IgD-negative memory B cell (primary cell): ENCODE data around the gene CDK13. TPM values are rescaled to one million over a fixed set of nuclear protein-coding genes. Genes with fewer than 3 reads are reported as not detected.
"Not testable (repeated sequence)": the region's sequence is repeated elsewhere in the genome, so short reads cannot be mapped to it uniquely, and the experiment has no call there.

Experiments
- H3K27ac Mint-ChIP-seq, 3 donors: one replicate each; pipeline ENCODE4 v1.8.0; 2020 to 2022; ENCODE audit warnings: mild to moderate bottlenecking in 3 of 3, mixed read lengths in 3 of 3, moderate library complexity in 1 of 3
- H3K27me3 Mint-ChIP-seq: one replicate; pipeline ENCODE4 v1.8.0; 2021; ENCODE audit warnings: mixed read lengths
- H3K36me3 Mint-ChIP-seq: one replicate; pipeline ENCODE4 v1.8.0; 2020; ENCODE audit warnings: mild to moderate bottlenecking, mixed read lengths
- H3K4me1 Mint-ChIP-seq, 3 donors: one replicate each; pipeline ENCODE4 v1.8.0; 2020 to 2022; ENCODE audit warnings: mixed read lengths in 3 of 3, mild to moderate bottlenecking in 1 of 3
- H3K4me3 Mint-ChIP-seq, 4 donors: one replicate each; pipeline ENCODE4 v1.8.0; 2020 to 2022; ENCODE audit warnings: mild to moderate bottlenecking in 4 of 4, mixed read lengths in 4 of 4, moderate library complexity in 3 of 4
- H3K9me3 Mint-ChIP-seq, 3 donors: one replicate each; pipeline ENCODE4 v1.8.0; 2020 to 2021; ENCODE audit warnings: mixed read lengths in 3 of 3, mild to moderate bottlenecking in 1 of 3
- polyA plus RNA-seq: library from polyadenylated mRNA; unstranded; fragments of 300-500 nt; fragmentation: Illumina TruSeq; gene quantifications from one replicate; pipeline ENCODE4 v1.2.3, GENCODE V29; 2021

Gene CDK13
- 64.6 TPM for polyA plus RNA-seq

- Mint-ChIP-seq H3K4me1 (peaks cover 20 to 36% (median 22%) of the 10 kb centered on the region in 3 donors), H3K27me3 (no peaks in the 10 kb centered on the region), H3K27ac (peak within 1 kb of the TSS; percentile 98 to 100 (median 99)), H3K9me3 (no peaks in the 10 kb centered on the region), H3K36me3 (peaks cover 5% of the 10 kb centered on the region), H3K4me3 (peak within 1 kb of the TSS; percentile 94 to 97 (median 96))
Measured at GRCh38 chr7:39949971-39950472, at the start of gene CDK13. TSS of gene CDK13 (plus strand) at chr7:39950256. CDS start at chr7:39950642, 386 bp downstream.

GRCh38 chr7:39904077-39904486 lies 46.0 kb upstream of the CDK13 start:
- no peak overlapping the region for H3K27ac Mint-ChIP-seq
- peaks cover 3% of the 10 kb centered on the region for H3K36me3 Mint-ChIP-seq
- H3K4me1 Mint-ChIP-seq: no peaks in the 10 kb centered on the region
- no peak overlapping the region for H3K4me3 Mint-ChIP-seq
- H3K27me3 Mint-ChIP-seq: no peaks in the 10 kb centered on the region
- H3K9me3 Mint-ChIP-seq: peaks cover 3 to 11% (median 8%) of the 10 kb centered on the region in 3 donors

- Mint-ChIP-seq H3K36me3 (peaks cover 4% of the 10 kb centered on the region), H3K4me3 (no peak overlapping the region), H3K27ac (no peak overlapping the region)
Measured at GRCh38 chr7:39908141-39908540, 41.9 kb upstream of the CDK13 start.

GRCh38 chr7:39908973-39909372 lies 41.1 kb upstream of the CDK13 start:
- peaks cover 7 to 19% (median 17%) of the 10 kb centered on the region in 3 donors for H3K9me3 Mint-ChIP-seq
- no peak overlapping the region for H3K4me3 Mint-ChIP-seq
- H3K36me3 Mint-ChIP-seq: peaks cover 4% of the 10 kb centered on the region
- H3K4me1 Mint-ChIP-seq: peaks cover 0 to 6% (median 0%) of the 10 kb centered on the region in 3 donors
- H3K27me3 Mint-ChIP-seq: no peaks in the 10 kb centered on the region
- H3K27ac Mint-ChIP-seq: no peak overlapping the region

More at GRCh38 chr7:39908141-39908540, 41.9 kb upstream of the CDK13 start:
- Mint-ChIP-seq H3K9me3 (peaks cover 7 to 19% (median 17%) of the 10 kb centered on the region in 3 donors), H3K27me3 (no peaks in the 10 kb centered on the region), H3K4me1 (peaks cover 0 to 2% (median 0%) of the 10 kb centered on the region in 3 donors)

- H3K4me3 Mint-ChIP-seq: no peak overlapping the region
- H3K36me3 Mint-ChIP-seq: peaks cover 4% of the 10 kb centered on the region
- H3K9me3 Mint-ChIP-seq: peaks cover 7 to 19% (median 17%) of the 10 kb centered on the region in 3 donors
- peaks cover 0 to 6% (median 0%) of the 10 kb centered on the region in 3 donors for H3K4me1 Mint-ChIP-seq
- H3K27me3 Mint-ChIP-seq: no peaks in the 10 kb centered on the region
- no peak overlapping the region for H3K27ac Mint-ChIP-seq
Measured at GRCh38 chr7:39909526-39909925, 40.5 kb upstream of the CDK13 start.

GRCh38 chr7:39910108-39910869 lies 39.8 kb upstream of the CDK13 start:
- H3K36me3 Mint-ChIP-seq: peaks cover 4% of the 10 kb centered on the region
- H3K9me3 Mint-ChIP-seq: peaks cover 7 to 19% (median 17%) of the 10 kb centered on the region in 3 donors
- H3K27ac Mint-ChIP-seq: no peak overlapping the region
- peaks cover 4 to 10% (median 4%) of the 10 kb centered on the region in 3 donors for H3K4me1 Mint-ChIP-seq
- H3K27me3 Mint-ChIP-seq: no peaks in the 10 kb centered on the region
- H3K4me3 Mint-ChIP-seq: no peak overlapping the region

GRCh38 chr7:39911167-39911566 lies 38.9 kb upstream of the CDK13 start:
- no peaks in the 10 kb centered on the region for H3K27me3 Mint-ChIP-seq
- peaks cover 4 to 11% (median 6%) of the 10 kb centered on the region in 3 donors for H3K4me1 Mint-ChIP-seq
- H3K27ac Mint-ChIP-seq: no peak overlapping the region
- no peak overlapping the region for H3K4me3 Mint-ChIP-seq
- H3K36me3 Mint-ChIP-seq: peaks cover 4% of the 10 kb centered on the region
- peaks cover 7 to 19% (median 16%) of the 10 kb centered on the region in 3 donors for H3K9me3 Mint-ChIP-seq

GRCh38 chr7:39915847-39916246 lies 34.2 kb upstream of the CDK13 start:
- Mint-ChIP-seq H3K4me1 (peaks cover 4 to 11% (median 6%) of the 10 kb centered on the region in 3 donors), H3K4me3 (peak overlapping the region in 1 of 4 donors; percentile 87), H3K9me3 (peaks cover 4 to 12% (median 7%) of the 10 kb centered on the region in 3 donors)
- not testable (repeated sequence) for H3K27ac Mint-ChIP-seq, H3K27me3 Mint-ChIP-seq, H3K36me3 Mint-ChIP-seq

- no peaks in the 10 kb centered on the region for H3K36me3 Mint-ChIP-seq
- H3K27ac Mint-ChIP-seq: no peak overlapping the region
- H3K4me3 Mint-ChIP-seq: peak overlapping the region in 1 of 4 donors; percentile 12
- H3K9me3 Mint-ChIP-seq: peaks cover 0 to 1% (median 0%) of the 10 kb centered on the region in 3 donors
- peaks cover 14% of the 10 kb centered on the region for H3K27me3 Mint-ChIP-seq
- peaks cover 5 to 6% (median 5%) of the 10 kb centered on the region in 3 donors for H3K4me1 Mint-ChIP-seq
Measured at GRCh38 chr7:39919646-39920045, 30.4 kb upstream of the CDK13 start.

- H3K4me1 Mint-ChIP-seq: peaks cover 0 to 1% (median 0%) of the 10 kb centered on the region in 3 donors
- H3K9me3 Mint-ChIP-seq: no peaks in the 10 kb centered on the region
Measured at GRCh38 chr7:39921506-39922175, 28.4 kb upstream of the CDK13 start.

GRCh38 chr7:39922580-39922979 lies 27.5 kb upstream of the CDK13 start:
- Mint-ChIP-seq H3K27me3 (peaks cover 16% of the 10 kb centered on the region), H3K4me3 (no peak overlapping the region), H3K36me3 (peaks cover 2% of the 10 kb centered on the region), H3K9me3 (no peaks in the 10 kb centered on the region), H3K27ac (no peak overlapping the region), H3K4me1 (peaks cover 0 to 1% (median 0%) of the 10 kb centered on the region in 3 donors)

More at GRCh38 chr7:39921506-39922175, 28.4 kb upstream of the CDK13 start:
- no peak overlapping the region for H3K27ac Mint-ChIP-seq
- H3K36me3 Mint-ChIP-seq: peaks cover 2% of the 10 kb centered on the region
- H3K4me3 Mint-ChIP-seq: no peak overlapping the region
- peaks cover 17% of the 10 kb centered on the region for H3K27me3 Mint-ChIP-seq

GRCh38 chr7:39923091-39923490 lies 27.0 kb upstream of the CDK13 start:
- Mint-ChIP-seq H3K36me3 (peaks cover 2% of the 10 kb centered on the region), H3K4me3 (no peak overlapping the region), H3K4me1 (peaks cover 0 to 1% (median 0%) of the 10 kb centered on the region in 3 donors), H3K27me3 (peaks cover 11% of the 10 kb centered on the region), H3K9me3 (no peaks in the 10 kb centered on the region), H3K27ac (no peak overlapping the region)

GRCh38 chr7:39924122-39924521 lies 25.9 kb upstream of the CDK13 start:
- Mint-ChIP-seq H3K4me3 (no peak overlapping the region), H3K9me3 (no peaks in the 10 kb centered on the region), H3K27me3 (peaks cover 11% of the 10 kb centered on the region), H3K36me3 (peaks cover 2% of the 10 kb centered on the region), H3K4me1 (peaks cover 0 to 1% (median 0%) of the 10 kb centered on the region in 3 donors), H3K27ac (no peak overlapping the region)

GRCh38 chr7:39926111-39926510 lies 23.9 kb upstream of the CDK13 start:
- Mint-ChIP-seq H3K36me3 (peaks cover 2% of the 10 kb centered on the region), H3K27me3 (peaks cover 9% of the 10 kb centered on the region), H3K4me1 (peaks cover 0 to 1% (median 0%) of the 10 kb centered on the region in 3 donors), H3K4me3 (no peak overlapping the region), H3K27ac (no peak overlapping the region), H3K9me3 (no peaks in the 10 kb centered on the region)

- Mint-ChIP-seq H3K4me3 (no peak overlapping the region), H3K36me3 (peaks cover 2% of the 10 kb centered on the region), H3K4me1 (peaks cover 0 to 1% (median 0%) of the 10 kb centered on the region in 3 donors), H3K27ac (no peak overlapping the region), H3K27me3 (peaks cover 7% of the 10 kb centered on the region), H3K9me3 (no peaks in the 10 kb centered on the region)
Measured at GRCh38 chr7:39927018-39927417, 23.0 kb upstream of the CDK13 start.
